ENCODE results near the gene SLF2.

Gene SLF2

DNA sequence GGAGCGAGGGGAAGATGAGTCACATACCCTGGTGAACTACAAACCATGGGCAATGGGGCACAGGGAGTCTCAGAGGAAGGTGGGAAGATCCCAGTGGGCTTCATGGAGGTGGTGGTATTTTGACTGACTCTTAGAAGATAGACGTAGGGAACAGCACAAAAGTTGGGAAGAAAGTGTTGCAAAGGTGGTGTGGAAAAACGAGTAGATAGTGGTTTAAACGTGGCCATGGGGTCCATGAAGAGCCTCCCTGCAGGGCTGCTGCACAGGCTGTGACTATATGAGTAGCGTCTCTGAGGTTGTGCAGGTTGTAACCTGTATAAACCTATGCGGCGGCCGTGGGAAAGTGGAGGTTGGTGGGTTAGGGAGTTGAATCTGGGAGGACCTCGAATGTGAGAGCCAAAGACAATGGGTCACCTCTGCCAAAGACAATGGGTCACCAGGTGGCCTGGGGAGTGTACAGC, 100.6 kb downstream of the SLF2 start:
- no peak for DNase-seq

DNA sequence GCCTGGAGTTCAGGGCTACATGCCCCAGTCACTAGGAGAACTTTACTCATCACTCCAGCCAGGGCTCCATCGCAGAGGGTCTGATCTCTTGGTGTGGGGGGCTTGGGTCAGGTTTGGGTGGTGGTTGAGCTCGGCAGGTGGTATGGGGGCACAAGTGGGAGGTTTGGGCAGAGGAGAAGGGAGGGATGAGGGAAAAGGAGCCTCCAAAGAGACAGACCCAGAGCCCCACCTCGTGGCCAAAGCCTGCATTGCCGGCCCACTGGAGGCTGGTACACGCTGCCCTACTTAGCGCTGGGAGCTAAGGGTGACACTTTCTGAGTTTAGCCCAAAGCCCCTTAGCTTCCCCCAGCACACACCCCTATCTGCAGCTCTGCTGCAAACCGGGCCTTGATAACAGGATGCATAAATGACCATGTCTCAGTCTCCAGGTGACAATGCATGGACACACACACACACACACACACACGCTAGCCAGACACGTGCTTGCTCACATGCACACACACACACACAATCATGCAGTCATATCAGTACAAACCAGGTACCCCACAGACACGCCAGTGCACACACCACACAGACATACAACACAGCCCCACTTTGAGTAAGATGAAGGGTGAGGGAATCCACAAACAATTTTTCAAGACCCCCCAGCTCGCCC, 101.6 kb downstream of the SLF2 start:
- DNase-seq = peak in 50 of 51 donors; percentile 13 to 90 (median 64)
